GM10847 (cell line): Measurements from ENCODE around the gene NKX2-2.

ENCODE experiments used
- POLR2A ChIP-seq: IDR thresholded peaks from 2 replicates; pipeline ENCODE4 v1.6.1; 2011; ENCODE audit not compliant: insufficient read length; ENCODE audit errors: extremely low read depth

NKX2-2 gene

GRCh38 chr20:21515300-21516179, 1.7 kb upstream of the NKX2-2 start:
- no peak for TF ChIP-seq POLR2A

GRCh38 chr20:21514553-21515251, 838 bp upstream of the NKX2-2 start:
- TF ChIP-seq POLR2A = no peak

- no peak for TF ChIP-seq POLR2A
Measured at GRCh38 chr20:21513181-21513663, 642 bp downstream of the NKX2-2 start.

GRCh38 chr20:21512634-21513180, 1.2 kb downstream of the NKX2-2 start:
- no peak for TF ChIP-seq POLR2A

- no peak for TF ChIP-seq POLR2A
Measured at GRCh38 chr20:21511850-21512633, 1.8 kb downstream of the NKX2-2 start.

- no peak for TF ChIP-seq POLR2A
Measured at GRCh38 chr20:21511485-21511849, 2.4 kb downstream of the NKX2-2 start.

GRCh38 chr20:21510414-21511384, 3.2 kb downstream of the NKX2-2 start:
- TF ChIP-seq POLR2A = no peak

- no peak for TF ChIP-seq POLR2A
Measured at GRCh38 chr20:21509597-21510371, 4.1 kb downstream of the NKX2-2 start.

- no peak for TF ChIP-seq POLR2A
Measured at GRCh38 chr20:21509079-21509596, 4.7 kb downstream of the NKX2-2 start.

- TF ChIP-seq POLR2A = no peak
Measured at GRCh38 chr20:21508230-21509078, 5.4 kb downstream of the NKX2-2 start.

GRCh38 chr20:21507400-21508229, 6.2 kb downstream of the NKX2-2 start:
- TF ChIP-seq POLR2A = no peak
